ENCODE measurements around the gene METTL8. TPM values are rescaled to one million over a fixed set of nuclear protein-coding genes. Genes with fewer than 3 reads are reported as not detected.

METTL8 gene, protein sequence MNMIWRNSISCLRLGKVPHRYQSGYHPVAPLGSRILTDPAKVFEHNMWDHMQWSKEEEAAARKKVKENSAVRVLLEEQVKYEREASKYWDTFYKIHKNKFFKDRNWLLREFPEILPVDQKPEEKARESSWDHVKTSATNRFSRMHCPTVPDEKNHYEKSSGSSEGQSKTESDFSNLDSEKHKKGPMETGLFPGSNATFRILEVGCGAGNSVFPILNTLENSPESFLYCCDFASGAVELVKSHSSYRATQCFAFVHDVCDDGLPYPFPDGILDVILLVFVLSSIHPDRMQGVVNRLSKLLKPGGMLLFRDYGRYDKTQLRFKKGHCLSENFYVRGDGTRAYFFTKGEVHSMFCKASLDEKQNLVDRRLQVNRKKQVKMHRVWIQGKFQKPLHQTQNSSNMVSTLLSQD
- total RNA-seq: 10 to 100 TPM; 19.4 to 20.0 TPM

- peak; percentile 35 for TF ChIP-seq CTCF (IDR thresholded peaks at IDR 0.05)
- Histone ChIP-seq H3K9ac (ENCODE audit: low read depth in 2 of 2, low read length in 2 of 2) (peak within 1 kb of the TSS; percentile 86 to 91), H3K36me3 (no peaks in the 10 kb centered on the region), H3K9me3 (no peaks in the 10 kb centered on the region), H3K27me3 (no peaks in the 10 kb centered on the region), H3K27ac (peak within 1 kb of the TSS; percentile 99), H3K4me1 (peaks cover 5% of the 10 kb centered on the region), H3K4me3 (peak within 1 kb of the TSS; percentile 74)
- no peak for DNase-seq
- intact Hi-C loops (cut with DNase I): no loop called here
Measured at GRCh38 chr2:171433763-171434012, at the start of gene METTL8. Gene METTL8 (minus strand): TSS chr2:171433990. CDS start chr2:171392185, 41,805 bp downstream.

GRCh38 chr2:171482877-171483276 is 49.1 kb upstream of the METTL8 start:
- intact Hi-C loops (cut with DNase I): no loop called here
- no peak for TF ChIP-seq CTCF (IDR thresholded peaks at IDR 0.05)
- Histone ChIP-seq H3K4me3 (no peak overlapping the region), H3K4me1 (no peaks in the 10 kb centered on the region), H3K36me3 (no peaks in the 10 kb centered on the region), H3K9me3 (no peaks in the 10 kb centered on the region), H3K27ac (no peak overlapping the region), H3K27me3 (no peaks in the 10 kb centered on the region), H3K9ac (ENCODE audit: low read depth in 2 of 2, low read length in 2 of 2) (no peak overlapping the region)
- DNase-seq: no peak

DNA sequence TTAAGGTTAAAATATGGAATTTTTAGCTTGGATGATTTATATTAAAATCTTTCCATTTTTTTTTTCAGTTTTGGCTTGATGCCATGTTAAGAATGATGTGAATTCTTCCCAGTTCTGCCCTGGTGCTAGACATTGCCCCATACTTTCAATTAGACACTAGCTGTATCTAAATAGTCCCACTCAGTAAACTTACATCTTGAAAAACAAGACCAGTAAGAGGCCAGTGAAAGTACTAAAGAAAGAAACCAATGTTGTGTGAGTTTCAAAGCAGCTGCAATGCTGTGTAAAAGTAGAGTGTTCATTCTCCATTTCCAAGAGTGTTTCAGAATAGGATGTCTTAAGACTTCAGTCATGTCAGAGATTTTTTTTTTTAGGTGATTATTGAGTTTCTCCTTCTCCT is 48.5 kb upstream of the METTL8 start:
- H3K4me3 ChIP-seq: no peak overlapping the region
- intact Hi-C loops (cut with DNase I): no loop called here
- no peak overlapping the region for H3K27ac ChIP-seq
- no peaks in the 10 kb centered on the region for H3K36me3 ChIP-seq
- no peak for TF ChIP-seq CTCF (IDR thresholded peaks at IDR 0.05)
- H3K9ac ChIP-seq (ENCODE audit: low read depth in 2 of 2, low read length in 2 of 2): no peak overlapping the region
- no peaks in the 10 kb centered on the region for H3K9me3 ChIP-seq
- no peaks in the 10 kb centered on the region for H3K27me3 ChIP-seq
- no peak for DNase-seq
- no peaks in the 10 kb centered on the region for H3K4me1 ChIP-seq

DNA sequence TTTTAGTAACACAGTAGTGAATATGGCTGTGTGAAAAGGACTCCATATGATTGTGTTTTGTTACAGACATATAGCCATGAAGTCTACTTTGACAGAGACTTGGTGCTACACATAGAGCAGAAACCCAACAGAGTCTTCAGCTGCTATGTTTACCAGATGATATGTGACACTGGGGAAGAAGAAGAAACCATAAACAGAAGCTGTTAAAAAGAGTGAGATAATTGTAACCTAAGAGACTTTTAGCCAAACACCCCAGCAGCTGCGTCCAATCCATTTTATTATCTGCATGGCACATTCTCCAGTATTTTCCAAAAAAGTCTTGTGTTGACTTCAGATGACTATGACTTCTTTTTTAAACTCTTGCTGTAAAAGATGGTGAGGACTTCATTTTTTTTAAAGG is 47.1 kb upstream of the METTL8 start:
- Histone ChIP-seq H3K27ac (no peak overlapping the region), H3K36me3 (no peaks in the 10 kb centered on the region), H3K9me3 (no peaks in the 10 kb centered on the region), H3K9ac (ENCODE audit: low read depth in 2 of 2, low read length in 2 of 2) (no peak overlapping the region), H3K4me1 (no peaks in the 10 kb centered on the region), H3K4me3 (no peak overlapping the region), H3K27me3 (no peaks in the 10 kb centered on the region)
- intact Hi-C loops (cut with DNase I): no loop called here
- TF ChIP-seq CTCF (IDR thresholded peaks at IDR 0.05): no peak
- DNase-seq: no peak

GRCh38 chr2:171479154-171479814 is 45.5 kb upstream of the METTL8 start:
- Histone ChIP-seq H3K9ac (ENCODE audit: low read depth in 2 of 2, low read length in 2 of 2) (no peak overlapping the region), H3K27me3 (no peaks in the 10 kb centered on the region), H3K9me3 (no peaks in the 10 kb centered on the region), H3K27ac (no peak overlapping the region), H3K4me3 (no peak overlapping the region), H3K4me1 (no peaks in the 10 kb centered on the region), H3K36me3 (no peaks in the 10 kb centered on the region)
- DNase-seq: no peak
- TF ChIP-seq CTCF (IDR thresholded peaks at IDR 0.05): no peak
- intact Hi-C loops (cut with DNase I): no loop called here
